ENCODE data around the gene PLCG2.

DNA sequence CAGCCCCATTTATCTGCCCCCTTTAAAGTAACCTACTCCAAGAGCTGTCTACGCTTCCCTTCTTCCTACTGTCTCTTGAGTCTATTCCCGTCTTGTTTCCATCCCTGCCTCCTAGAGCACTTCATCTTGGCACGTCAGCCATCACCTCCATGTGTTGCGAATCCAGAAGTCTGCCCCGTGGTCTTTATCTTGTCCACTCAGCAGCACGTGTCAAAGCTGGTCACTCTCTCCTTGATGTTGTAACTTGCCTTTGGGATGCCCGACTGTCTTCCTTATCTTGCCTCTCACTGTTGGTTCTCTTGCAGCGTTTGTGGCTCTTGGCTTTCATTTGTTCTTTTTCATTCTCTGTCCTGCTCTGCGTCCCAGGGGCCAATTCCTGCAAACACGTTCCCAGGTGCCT, 99.4 kb downstream of the PLCG2 start:
- no peak for TF ChIP-seq ELF4 (IDR thresholded peaks at IDR 0.05)
- no peak for TF ChIP-seq TARDBP (IDR thresholded peaks at IDR 0.05)
- no peak for TF ChIP-seq CTBP1 (IDR thresholded peaks at IDR 0.05; ENCODE audit: borderline replicate concordance)
- no peak for TF ChIP-seq SUZ12 (IDR thresholded peaks at IDR 0.05)
- no peak for TF ChIP-seq FOXA1 (IDR thresholded peaks at IDR 0.05)
- no peak for TF ChIP-seq FOXM1 (IDR thresholded peaks at IDR 0.05; ENCODE audit: borderline replicate concordance)
- TF ChIP-seq L3MBTL2 (conservative IDR thresholded peaks at IDR 0.05), result no peak
- no peak for TF ChIP-seq HDGF (IDR thresholded peaks at IDR 0.05; ENCODE audit: borderline replicate concordance)
- no peak for TF ChIP-seq ZNF384 (IDR thresholded peaks at IDR 0.05)
- TF ChIP-seq SP1 (IDR thresholded peaks at IDR 0.05), result no peak
